Dermis lymphatic vessel endothelial cell (primary cell): Measurements from ENCODE around the gene CCS. TPM values are rescaled to one million over a fixed set of nuclear protein-coding genes. Genes with fewer than 3 reads are reported as not detected.

ENCODE experiments used
- total RNA-seq: library from RNA; depleted of rRNA; stranded (reverse); fragments of >200 nt; gene quantifications from 2 replicates; pipeline ENCODE4 v1.2.1, GENCODE V29; 2014

The CCS gene
- 28.3 and 29.9 TPM in 2 replicates for total RNA-seq

GRCh38 chr11:66592457-66593302 is at the start of gene CCS, which contains the start of gene CCDC87:
CCS (plus strand) TSS chr11:66593185; CDS start chr11:66593262, 77 bp downstream.
CCDC87 (minus strand) TSS chr11:66593063; CDS start chr11:66593015, 48 bp downstream.

GRCh38 chr11:66545701-66546367 is 47.2 kb upstream of the CCS start, which contains the start of gene ZDHHC24:
ZDHHC24 (minus strand) TSS chr11:66546048; CDS start chr11:66546003, 45 bp downstream.

DNA sequence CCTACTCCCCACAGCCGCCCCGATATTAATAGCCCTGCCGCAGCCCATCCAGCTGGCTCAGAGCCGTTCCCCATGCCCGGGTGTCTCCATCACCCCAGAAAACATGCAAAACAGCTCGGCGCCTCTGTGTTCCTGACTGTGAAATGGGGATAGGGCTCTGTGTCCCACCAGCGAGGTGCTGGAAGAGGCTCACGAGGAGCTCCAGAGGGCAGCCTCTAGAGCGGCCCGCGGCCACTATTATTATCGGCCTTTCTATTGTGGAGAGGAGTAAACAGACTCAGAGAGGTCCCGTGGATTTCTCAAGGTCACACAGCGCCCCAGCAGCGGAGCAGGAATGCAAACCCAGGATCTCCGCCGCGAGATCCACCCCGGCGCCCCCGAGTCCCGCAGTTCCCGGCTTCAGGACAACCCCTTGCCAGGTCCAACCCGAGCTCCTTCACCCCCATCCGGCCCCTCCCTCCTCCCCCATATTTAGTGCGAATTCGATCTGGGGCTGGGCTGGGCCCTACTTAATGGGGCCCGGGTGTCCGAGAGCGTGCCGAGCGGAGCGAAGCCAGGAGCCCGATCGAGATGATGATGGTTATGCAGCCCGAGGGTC is 46.5 kb upstream of the CCS start, which contains the start of gene ACTN3:
Gene ACTN3, plus strand, starts transcription at position 536 of the 598 bp plus-strand sequence. Its CDS starts 35 bp downstream, at position 571.

GRCh38 chr11:66568124-66568916 is 24.7 kb upstream of the CCS start, which contains the start of gene CTSF:
CTSF (minus strand) TSS chr11:66568606; CDS start chr11:66568486, 120 bp downstream.

DNA sequence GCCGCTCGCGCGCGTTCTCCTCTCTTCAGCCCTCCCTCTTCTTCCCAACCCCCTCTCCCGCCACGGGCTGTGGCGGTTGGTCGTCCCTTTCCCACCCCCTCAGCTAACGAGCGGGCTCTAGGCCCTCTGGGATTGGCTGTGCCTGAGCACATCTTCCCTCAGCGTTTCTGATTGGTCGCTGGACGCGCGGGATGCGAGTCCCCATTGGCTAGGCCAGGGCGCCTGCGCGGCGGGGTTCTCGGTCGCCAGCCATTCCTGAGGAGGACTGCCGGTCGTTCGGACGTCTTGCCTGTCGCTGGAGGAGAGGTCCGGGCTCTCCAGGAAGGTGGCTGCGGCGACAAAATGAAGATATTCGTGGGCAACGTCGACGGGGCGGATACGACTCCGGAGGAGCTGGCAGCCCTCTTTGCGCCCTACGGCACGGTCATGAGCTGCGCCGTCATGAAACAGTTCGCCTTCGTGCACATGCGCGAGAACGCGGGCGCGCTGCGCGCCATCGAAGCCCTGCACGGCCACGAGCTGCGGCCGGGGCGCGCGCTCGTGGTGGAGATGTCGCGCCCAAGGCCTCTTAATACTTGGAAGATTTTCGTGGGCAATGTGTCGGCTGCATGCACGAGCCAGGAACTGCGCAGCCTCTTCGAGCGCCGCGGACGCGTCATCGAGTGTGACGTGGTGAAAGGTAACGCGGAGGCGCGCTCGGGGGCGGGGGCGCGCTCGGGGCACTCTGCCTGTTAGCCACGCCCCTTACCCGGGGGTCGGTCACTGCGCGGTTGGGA is 23.6 kb downstream of the CCS start, which contains the start of gene RBM14:
Gene RBM14, plus strand, starts transcription at position 252 of the 776 bp plus-strand sequence. Its CDS starts 91 bp downstream, at position 343.

GRCh38 chr11:66638177-66639065 is 45.4 kb downstream of the CCS start, which contains the start of gene RBM4:
RBM4 (plus strand) TSS chr11:66638703; CDS start chr11:66639712, 1,009 bp downstream.

Other genes with a start within 250 kb of the CCS start
- gene BRMS1, start 248.1 kb upstream of the CCS start, total RNA-seq = 52.0 and 57.8 TPM in 2 replicates
- gene B4GAT1, start 245.6 kb upstream of the CCS start, total RNA-seq = 15.8 and 23.2 TPM in 2 replicates
- 0.26 and 0.76 TPM in 2 replicates for gene SLC29A2, start 221.4 kb upstream of the CCS start, total RNA-seq
- not detected in 2 replicates for gene NPAS4, start 172.2 kb upstream of the CCS start, total RNA-seq
- 31.5 and 35.2 TPM in 2 replicates for gene MRPL11, start 154.3 kb upstream of the CCS start, total RNA-seq
- gene PELI3, start 126.3 kb upstream of the CCS start, total RNA-seq = 4.4 TPM in 2 replicates
- 36.2 and 42.4 TPM in 2 replicates for gene DPP3, start 112.8 kb upstream of the CCS start, total RNA-seq
- gene BBS1, start 82.5 kb upstream of the CCS start, total RNA-seq = 15.0 and 20.4 TPM in 2 replicates
- gene ZDHHC24, start 47.1 kb upstream of the CCS start, total RNA-seq = 12.9 and 14.8 TPM in 2 replicates
- not detected in 2 replicates for gene ACTN3, start 46.3 kb upstream of the CCS start, total RNA-seq
- 39.6 and 44.7 TPM in 2 replicates for gene CTSF, start 24.6 kb upstream of the CCS start, total RNA-seq
- 0.11 and 0.17 TPM in 2 replicates for gene CCDC87, start 122 bp upstream of the CCS start, total RNA-seq
- 16.5 and 18.7 TPM in 2 replicates for gene RBM14, start 23.4 kb downstream of the CCS start, total RNA-seq
- 132 and 183 TPM in 2 replicates for gene RBM4, start 45.5 kb downstream of the CCS start, total RNA-seq
- 20.6 and 26.5 TPM in 2 replicates for gene RBM4B, start 84.7 kb downstream of the CCS start, total RNA-seq
- gene SPTBN2, start 136.0 kb downstream of the CCS start, total RNA-seq = 12.6 TPM in 2 replicates